Ramos (cell line): ENCODE measurements around the gene SRRM2.

Experiments
- in situ Hi-C: fragments of 300-500 bp; cut with MboI; formaldehyde crosslinking; loops from one replicate; pipeline ENCODE4 v1.14.3; 2022; ENCODE audit warnings: low sequenced_read_pairs; ENCODE audit not compliant: unreplicated experiment

Gene SRRM2

DNA sequence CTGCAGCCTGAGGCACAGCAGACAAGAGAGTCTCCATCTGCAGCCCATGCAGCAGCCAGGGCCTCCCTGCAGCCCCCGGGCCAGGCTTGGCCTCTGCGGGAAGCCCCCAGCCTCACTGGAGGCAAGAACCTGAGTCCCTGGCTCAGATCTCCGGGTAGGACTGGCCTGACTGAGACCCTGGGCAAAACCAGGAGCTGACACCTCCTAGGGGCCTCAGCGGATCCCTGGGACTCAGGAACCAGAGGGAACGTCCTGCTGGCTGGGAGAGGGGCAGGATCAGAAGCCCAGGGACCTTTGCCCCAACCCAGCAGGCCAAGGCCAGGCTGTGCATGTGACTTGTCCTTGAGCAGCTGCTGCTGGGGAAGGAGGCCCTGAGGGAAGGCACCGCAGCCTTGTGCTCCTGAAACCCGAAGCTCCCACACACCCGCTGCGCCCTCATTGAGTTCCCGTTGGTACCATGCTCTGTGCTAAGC is 62.9 kb downstream of the SRRM2 start:
- in situ Hi-C loops, result no loop called here

DNA sequence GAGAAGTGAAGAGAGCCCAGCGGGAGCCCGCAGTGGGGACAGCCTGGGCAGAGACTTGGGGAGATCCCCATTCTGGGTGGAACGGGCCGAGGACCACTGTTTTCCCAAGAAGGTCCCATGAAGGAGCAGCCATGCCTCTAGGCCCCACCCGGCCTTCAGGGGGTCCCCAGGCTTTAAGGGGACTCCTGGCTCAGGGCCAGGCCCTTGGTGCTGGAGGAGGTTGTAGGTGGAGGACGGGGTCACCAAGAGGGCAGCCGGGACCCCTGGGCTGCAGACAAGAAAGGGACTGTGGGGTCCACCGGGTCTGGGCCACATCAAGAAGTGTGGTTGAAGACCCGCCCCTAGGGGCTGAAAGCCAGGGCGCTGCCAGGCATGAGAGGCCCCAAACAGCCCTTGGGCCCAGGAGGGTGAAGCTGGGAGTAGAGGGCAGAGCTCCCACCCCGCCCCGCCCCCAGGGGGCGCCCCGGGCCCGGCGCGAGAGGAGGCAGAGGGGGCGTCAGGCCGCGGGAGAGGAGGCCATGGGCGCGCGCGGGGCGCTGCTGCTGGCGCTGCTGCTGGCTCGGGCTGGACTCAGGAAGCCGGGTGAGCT is 64.4 kb downstream of the SRRM2 start, which contains the start of gene PRSS21:
PRSS21 (plus strand) TSS at position 487 of the 589 bp plus-strand sequence; CDS start at position 519, 32 bp downstream.
- in situ Hi-C loops, result no loop called here

DNA sequence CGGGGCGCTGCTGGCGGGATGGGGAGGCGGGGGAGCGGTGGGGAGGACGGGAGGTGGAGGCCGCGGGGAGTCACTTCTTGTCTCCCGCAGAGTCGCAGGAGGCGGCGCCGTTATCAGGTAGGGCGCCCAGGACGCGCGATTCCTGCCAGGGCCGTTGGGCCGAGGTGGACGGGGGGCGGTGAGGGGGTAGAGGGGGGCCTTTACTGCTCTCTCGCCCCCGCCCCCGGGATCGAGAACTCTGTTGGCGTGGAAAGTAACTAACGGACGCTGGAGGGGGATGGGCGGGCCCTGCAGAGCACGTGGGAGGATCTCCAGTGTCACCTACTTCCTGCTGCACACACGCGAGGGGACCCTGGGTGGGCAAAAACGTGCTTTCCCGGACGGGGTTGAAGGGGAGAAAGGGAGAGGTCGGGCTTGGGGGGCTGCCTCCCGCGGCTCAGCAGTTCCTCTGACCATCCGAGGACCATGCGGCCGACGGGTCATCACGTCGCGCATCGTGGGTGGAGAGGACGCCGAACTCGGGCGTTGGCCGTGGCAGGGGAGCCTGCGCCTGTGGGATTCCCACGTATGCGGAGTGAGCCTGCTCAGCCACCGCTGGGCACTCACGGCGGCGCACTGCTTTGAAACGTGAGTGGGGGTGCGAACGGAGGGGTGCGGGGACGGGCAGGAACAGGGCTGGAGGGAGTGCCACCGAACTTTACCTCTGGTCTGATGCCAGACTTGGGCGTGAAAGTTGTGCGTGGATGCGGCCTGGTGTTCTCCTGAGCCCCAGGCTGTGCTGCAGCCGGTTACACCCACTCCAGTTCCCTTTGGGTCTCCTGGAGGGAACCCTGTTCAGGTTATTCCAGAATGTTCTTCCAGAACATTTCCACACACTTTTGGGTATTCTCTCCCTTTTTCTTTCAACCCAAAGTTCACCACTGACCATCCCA is 65.2 kb downstream of the SRRM2 start:
- in situ Hi-C loops, result no loop called here

DNA sequence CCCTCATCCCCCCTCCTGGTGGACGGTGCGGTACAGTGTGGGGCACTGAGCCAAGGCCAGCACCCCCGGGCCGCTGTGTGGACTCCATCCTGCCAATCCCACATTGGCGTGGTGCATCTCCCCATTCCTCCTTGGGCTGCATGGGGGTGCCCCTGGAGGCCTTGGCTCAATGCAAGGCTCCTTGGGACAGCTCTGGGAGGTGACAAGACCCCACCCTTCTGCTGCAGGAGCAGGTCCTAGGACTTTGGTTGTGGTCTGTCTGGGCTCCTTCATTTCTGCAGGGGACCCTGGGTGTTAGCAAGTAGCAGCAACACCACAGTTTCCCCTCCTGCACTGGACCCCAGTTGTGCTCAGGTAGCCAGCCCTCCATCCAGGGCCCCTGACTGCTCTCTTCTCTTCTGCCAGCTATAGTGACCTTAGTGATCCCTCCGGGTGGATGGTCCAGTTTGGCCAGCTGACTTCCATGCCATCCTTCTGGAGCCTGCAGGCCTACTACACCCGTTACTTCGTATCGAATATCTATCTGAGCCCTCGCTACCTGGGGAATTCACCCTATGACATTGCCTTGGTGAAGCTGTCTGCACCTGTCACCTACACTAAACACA is 65.9 kb downstream of the SRRM2 start:
- in situ Hi-C loops, result no loop called here

DNA sequence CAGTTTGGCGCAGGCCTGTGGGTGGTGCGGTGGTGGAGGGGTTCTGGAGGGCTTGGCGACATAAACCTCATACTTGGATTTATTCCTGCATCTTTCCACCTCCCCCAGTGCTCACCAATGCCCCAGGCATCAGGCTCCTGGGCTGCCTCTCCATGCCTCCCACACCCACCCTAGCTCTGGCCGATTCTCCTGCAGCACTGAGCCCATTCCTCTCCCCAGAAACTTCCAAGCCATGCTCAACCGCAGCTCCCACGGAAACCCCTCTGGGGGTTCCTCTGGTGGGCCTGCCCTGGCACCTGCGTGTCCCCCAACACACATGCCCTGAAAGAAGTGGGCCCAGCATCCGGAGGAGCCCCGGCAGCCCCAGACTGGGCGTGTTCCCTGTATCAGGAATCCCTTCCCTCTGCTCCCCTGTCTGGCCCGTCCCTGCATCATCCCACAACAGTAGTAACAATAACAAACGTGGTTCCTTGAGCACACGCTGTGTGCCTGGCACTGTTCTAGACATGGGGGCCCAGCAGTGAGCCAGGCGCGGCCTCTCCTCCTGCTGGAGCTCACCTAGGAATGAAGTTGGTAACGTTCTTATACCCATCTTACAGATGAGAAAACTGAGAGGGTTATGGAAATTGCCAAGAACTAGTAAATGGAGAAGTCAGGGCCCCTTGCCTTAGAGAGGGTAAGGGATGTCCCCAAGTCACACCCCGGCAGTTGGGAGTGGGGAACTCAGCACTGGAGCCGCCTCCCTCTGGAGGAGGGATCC is 66.9 kb downstream of the SRRM2 start:
- in situ Hi-C loops, result no loop called here

DNA sequence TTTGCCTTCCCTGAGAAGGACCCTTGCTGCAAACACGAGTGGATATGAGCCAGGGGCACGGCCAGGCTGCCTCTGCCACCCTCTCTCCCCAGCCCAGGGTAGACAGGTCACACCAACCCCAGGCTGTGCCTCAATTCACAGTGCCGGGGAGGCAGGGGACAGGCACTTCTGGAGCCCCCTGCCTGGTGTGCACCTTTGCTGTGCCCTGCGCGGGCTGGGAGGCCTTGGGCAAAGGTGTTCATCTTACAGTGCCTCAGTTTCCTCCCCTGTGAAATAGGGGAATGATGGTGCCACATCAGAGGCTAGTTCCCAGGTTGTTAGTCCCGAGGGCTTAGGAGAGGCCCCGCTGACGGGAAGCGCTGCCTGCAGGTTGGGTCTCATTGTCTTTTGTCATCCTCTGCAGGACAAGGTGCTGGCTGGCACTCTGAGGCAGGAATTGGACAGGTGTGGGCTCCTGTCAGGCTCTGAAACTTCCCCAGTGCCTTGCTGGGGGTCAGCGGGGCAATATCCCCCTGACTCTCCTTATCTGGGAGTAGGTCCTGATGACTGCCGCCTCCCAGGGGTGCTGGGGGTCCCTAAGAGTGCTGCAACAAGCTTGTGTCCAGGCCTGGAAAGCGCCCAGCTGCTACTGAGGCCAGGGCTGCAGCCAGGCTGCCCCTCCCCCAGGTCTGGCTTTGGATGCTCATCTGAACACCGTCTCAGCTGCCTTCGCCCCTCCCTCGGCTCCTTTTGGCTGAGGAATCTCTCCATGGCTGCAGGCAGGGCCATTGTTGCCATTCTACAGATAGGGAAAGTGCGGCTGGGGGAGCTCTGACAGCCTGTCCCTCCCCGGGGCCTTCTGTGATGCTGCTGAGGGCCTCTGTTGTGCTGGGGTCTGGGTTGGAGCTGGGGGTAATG is 67.7 kb downstream of the SRRM2 start:
- in situ Hi-C loops, result no loop called here
